HG02759 (cell line): ENCODE measurements around the gene ATAD5.
"Not testable (repeated sequence)": the region's sequence is repeated elsewhere in the genome, so short reads cannot be mapped to it uniquely, and the experiment has no call there.

Source experiments
- ATAC-seq: cut with Tn5 transposase; IDR thresholded peaks from one replicate; pipeline ENCODE4 v1.9.1; 2021; ENCODE audit warnings: mild to moderate bottlenecking, moderate library complexity; ENCODE audit not compliant: unreplicated experiment

ATAD5 gene

GRCh38 chr17:30906101-30906911, 74.5 kb downstream of the ATAD5 start, which contains the start of gene TEFM:
TSS of gene TEFM (minus strand) at chr17:30906238. CDS start at chr17:30906198, 40 bp downstream.
- ATAC-seq, result peak; percentile 96

DNA sequence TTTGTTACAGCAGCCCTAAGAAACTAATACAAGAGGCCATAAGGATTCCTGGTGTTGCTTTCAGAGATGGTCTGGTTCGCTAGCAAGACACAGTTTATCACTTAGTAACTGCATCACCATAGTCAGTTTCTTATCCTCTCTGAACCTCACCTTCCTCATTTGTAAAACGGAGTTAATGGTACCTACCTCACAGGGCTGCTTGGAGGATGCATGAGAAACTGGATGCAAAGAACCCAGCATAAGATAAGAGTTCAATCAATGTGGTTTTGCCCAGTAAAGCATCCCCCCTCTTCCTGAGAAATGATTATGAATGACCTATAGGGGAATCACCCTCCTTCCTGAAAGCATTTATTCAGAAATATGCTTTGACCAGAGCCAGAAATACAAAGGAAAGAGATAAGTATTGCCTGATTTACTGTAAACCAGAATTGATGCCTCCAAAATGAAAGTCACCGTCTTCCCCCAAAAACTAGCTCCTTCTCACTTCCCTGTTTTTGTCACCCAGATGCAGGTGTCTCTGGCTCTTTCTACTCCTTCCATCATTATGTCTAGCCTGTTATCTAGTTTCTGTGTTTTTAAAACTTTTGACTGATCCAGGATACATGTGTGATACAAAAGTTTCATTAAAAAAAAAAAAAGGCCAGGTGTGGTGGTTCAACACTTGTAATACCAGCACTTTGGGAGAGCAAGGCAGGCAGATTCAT, 77.1 kb downstream of the ATAD5 start:
- ATAC-seq, result no peak

GRCh38 chr17:30910151-30910550, 78.4 kb downstream of the ATAD5 start:
- ATAC-seq, result not testable (repeated sequence)

DNA sequence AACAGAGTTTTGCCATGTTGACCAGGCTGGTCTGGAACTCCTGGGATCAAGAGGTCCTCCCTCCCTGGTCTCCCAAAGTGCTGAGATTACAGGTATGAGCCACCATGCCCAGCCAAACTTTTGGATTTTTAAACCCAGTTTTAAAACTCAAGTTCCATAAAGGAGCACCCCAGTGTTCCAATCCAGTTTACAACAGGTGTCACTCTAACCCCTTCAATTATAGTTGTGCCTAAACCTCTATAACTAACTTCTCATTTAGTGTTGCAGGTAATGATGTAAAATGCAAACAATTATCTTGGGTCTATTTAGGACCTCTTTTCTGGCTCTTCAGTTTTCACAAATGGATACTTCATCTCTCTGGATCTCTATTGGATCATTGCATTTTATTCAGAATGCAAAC, 82.2 kb downstream of the ATAD5 start:
- ATAC-seq, result no peak

GRCh38 chr17:30915833-30916611, 84.3 kb downstream of the ATAD5 start:
- no peak for ATAC-seq

GRCh38 chr17:30917050-30917449, 85.3 kb downstream of the ATAD5 start:
- ATAC-seq, result no peak

DNA sequence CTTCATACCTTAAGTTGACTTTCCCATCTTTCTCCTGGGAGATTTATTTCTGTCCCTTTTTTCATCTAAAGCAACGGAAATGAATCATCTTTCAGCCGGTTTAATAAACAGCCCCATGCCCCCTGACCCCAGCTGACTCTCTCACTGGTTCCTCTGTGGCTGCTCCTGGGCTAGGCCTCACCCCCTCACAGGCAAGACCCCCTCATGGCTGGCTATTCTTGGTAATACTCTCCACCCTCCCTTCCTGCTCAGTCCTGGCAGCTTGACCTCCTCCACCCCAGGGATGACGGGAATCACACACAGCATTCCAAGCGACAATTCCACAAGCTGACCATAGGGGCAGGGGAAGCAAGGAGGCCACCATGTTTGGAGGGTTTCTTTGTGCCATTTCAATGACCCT, 88.5 kb downstream of the ATAD5 start:
- no peak for ATAC-seq

DNA sequence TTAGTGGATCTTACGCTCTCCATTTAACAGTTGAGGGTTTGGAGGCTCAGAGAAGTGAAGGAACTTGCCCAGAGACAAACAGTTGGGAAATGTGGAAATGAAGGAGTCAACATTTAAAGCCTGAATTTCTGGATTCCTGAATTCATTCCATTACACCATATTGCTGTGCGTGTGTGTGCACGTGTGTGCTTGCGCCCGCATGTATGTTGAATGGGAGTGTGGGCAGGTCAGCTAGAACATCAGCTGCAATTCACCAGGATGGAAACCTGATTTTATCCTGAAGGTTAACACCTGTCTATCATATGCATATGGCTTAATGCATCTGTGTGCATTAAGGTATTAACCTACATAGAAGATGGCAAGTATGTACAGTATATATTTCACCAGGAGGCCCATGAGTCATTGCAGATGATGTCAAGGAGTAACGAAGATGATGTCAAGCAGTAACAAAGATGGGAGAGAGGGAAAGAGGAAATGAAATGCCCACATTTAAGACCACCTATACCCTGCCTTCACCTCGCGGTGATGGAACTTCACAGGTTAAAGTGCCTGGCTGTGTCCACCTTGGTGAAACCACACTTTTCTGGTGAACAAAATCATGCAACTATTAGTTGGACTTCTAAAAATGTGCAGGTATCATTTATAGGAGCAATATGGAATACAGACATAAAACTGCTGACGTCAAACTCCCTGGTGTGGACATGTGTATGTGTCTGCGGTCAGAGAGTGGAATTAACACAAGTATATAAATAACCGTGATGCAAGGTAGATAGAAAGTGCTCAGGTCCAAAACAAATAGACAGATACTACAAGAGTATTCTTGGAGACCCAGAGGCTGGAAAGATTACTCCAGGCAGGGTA, 89.1 kb downstream of the ATAD5 start:
- ATAC-seq, result no peak

DNA sequence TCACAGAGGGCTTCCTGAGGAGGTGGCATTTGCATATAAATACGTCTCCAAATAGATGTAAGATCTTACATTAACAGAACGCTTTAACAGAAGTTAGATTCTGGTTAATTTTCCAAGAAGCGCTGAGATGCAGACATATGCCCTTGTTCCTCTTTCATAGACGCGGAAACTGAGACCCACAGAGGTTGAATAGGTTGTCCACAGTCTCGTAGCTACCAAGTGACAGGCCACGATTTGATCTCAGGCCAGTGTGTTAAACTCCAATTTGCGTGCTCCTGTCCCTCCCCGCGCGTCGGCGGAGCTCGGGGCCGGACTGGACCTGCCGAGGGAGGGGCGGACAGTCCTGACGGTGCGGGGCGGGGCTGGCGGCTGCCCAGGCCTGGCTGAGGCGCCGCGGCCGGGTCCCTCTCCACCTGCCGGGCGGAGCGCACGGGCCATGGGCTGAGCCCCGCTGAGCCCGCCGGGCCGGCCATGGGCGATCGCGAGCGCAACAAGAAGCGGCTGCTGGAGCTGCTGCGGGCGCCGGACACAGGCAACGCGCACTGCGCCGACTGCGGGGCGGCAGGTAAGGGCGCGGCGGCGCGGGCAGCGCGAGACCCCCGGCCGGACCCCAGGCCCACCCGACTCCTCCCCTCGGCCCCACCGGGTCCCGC, 89.9 kb downstream of the ATAD5 start, which contains the start of gene ADAP2:
ADAP2 (plus strand) TSS at position 402 of the 653 bp plus-strand sequence; CDS start at position 472, 70 bp downstream.
- no peak for ATAC-seq

DNA sequence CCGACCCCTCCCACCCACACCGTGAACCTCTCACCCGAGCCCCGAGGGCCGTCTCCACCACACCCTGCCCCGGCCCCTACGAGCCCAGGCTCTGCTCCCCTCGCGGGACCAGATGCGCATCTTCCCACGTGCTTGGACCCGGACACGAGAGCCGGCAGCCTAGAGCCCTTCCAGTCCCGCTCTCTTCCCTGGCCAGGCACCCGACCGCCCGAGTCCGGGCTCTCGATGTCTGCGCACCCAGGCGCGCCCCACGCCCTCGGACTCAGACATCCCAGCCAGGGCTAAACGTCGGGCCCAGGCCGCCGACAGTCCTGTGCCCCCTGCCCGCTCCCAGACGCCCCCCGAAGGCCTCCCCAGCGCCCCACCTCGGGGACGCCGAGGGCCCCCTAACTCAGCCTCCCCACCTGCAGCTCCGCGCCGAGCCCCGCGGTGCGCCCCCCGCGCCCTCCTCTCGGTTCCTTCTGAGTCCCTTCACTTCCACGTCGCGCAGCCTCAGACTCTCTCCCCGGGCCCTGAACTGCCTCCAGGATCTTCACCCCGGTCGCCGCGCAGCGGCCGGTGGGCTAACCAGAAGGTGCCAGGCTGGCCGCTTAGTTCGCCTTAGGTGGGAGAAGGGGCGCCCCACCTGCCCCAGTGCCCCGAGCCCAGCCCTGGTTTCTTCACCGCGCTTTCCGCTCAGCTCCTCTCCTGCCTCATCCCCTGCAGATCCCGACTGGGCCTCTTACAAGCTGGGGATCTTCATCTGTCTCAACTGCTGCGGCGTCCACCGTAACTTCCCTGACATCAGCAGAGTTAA, 90.7 kb downstream of the ATAD5 start:
- ATAC-seq, result no peak

DNA sequence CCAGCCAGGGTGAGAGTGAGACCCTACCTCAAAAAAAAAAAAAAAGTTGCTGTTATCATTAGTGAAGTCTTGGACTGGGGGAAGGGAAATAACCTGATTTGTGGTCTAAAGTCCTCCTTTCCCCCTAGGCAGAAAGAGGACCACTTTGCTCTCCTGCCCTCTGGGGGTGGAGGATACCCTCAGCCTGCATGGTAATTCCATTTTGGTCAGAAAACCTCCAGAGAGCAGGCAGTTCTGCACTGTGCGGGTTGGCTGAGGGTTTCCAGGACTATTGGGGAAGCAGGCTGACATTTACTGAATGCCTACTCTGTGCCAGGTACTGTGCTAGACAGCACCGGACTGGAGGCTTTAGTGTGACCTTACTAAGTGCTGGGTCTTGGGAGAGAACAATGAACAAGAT, 92.6 kb downstream of the ATAD5 start:
- ATAC-seq, result no peak

DNA sequence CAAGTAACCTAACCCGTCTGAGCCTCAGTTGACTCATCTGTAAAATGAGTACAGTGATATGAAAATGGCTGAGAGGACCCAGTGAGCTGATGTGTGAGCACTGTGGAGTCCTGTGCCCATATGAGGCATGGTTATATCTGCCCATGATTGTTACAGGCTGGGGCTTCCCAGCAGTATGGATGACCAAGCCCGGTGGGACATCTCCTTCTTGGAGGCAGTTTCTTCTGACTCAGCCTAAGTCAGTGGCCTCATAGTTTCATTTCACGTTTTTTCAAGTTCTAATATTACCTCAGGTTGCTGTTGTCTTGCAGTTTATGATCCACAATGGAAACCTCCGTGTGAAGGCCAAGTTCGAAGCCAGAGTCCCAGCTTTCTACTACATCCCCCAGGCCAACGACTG, 94.8 kb downstream of the ATAD5 start:
- no peak for ATAC-seq

DNA sequence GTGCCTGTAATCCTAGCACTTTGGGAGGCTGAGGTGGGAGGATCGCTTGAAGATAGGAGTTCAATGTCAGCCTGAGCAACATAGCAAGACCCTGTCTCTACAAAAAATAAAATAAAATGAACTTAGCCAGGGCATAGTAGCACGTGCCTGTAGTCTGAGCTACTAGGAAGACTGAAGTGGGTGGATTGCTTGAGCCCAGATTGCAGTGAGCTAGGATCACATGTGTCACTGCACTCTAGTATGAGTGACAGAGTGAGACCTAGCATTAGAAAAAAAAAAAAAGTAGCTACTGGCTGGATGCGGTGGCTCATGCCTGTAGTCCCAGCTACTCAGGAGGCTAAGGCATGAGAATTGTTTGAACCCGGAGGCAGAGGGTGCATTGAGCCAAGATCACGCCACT, 96.0 kb downstream of the ATAD5 start:
- no peak for ATAC-seq

DNA sequence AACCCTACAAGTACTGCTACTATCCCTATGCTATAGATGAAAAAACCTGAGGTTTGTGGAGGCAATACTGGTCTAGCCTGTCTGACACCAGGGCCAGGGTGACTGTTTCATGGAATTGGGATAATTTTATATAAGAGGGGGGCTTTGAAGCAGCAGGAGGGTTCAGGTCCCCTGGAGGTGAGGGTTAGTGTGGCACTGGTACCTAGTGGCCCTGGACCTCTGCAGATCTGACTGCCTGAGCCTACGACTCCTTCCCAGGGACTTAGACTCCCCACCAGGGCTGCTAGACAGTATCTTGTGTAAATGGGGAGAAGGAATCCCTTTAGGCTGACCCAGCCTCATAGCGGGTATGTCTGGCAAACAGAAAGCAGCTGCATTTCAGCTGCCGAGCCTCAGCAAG, 96.8 kb downstream of the ATAD5 start:
- ATAC-seq, result no peak

DNA sequence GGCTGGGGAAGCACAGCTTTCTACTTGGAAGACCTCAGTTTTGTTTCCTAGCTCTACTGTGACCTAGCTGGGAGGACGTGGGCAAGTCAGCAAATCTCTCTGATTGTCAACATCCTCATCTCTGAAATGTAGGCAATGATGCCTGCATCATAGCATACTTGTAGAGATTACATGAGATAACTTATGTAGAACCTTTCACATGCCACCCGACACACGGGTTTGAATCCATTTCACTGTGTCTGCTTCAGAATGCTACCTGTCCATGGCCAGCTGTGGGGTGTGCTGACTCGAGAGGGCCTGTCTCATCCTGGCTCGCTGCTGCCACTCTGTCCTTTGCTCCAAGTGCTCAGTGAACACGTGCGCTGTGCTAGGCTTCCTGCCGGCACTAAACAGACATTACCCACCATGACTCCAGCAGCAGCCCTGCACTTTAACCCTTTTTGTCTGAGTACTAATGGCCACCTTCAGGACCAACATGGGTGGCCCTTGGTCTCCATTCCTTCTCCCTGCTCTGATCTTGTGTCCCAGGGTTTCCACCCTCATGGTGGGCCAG, 97.4 kb downstream of the ATAD5 start:
- no peak for ATAC-seq

- not testable (repeated sequence) for ATAC-seq
Observed at GRCh38 chr17:30929861-30930260, 98.1 kb downstream of the ATAD5 start.

GRCh38 chr17:30930495-30930894, 98.7 kb downstream of the ATAD5 start:
- ATAC-seq, result no peak

GRCh38 chr17:30931582-30931981, 99.8 kb downstream of the ATAD5 start:
- ATAC-seq, result not testable (repeated sequence)

- no peak for ATAC-seq
Observed at GRCh38 chr17:30933966-30934365, 102.2 kb downstream of the ATAD5 start.
